NCI-H446 treated with DMSO at 0.1 percent for 48 hours (cell line): ENCODE results near the gene DPPA3.
"Not testable (repeated sequence)": the region's sequence is repeated elsewhere in the genome, so short reads cannot be mapped to it uniquely, and the experiment has no call there.

ENCODE experiments used
- DNase-seq: peaks from one replicate; lab custom pipeline; 2025; lab: John Stamatoyannopoulos, UW

Gene DPPA3

GRCh38 chr12:7711133-7711532, at the start of gene DPPA3:
TSS of gene DPPA3 (plus strand) at chr12:7711433. CDS start at chr12:7711571, 138 bp downstream.
- no peak for DNase-seq

- no peak for DNase-seq
Measured at GRCh38 chr12:7661741-7662140, 49.5 kb upstream of the DPPA3 start.

GRCh38 chr12:7666595-7666994, 44.6 kb upstream of the DPPA3 start:
- DNase-seq, result no peak

GRCh38 chr12:7667125-7667524, 44.1 kb upstream of the DPPA3 start:
- no peak for DNase-seq

- DNase-seq, result no peak
Measured at GRCh38 chr12:7668171-7668570, 43.1 kb upstream of the DPPA3 start.

GRCh38 chr12:7675455-7675854, 35.8 kb upstream of the DPPA3 start:
- DNase-seq, result not testable (repeated sequence)

- not testable (repeated sequence) for DNase-seq
Measured at GRCh38 chr12:7677432-7677888, 33.8 kb upstream of the DPPA3 start.

GRCh38 chr12:7678744-7679143, 32.5 kb upstream of the DPPA3 start:
- no peak for DNase-seq

GRCh38 chr12:7679251-7680045, 31.8 kb upstream of the DPPA3 start:
- no peak for DNase-seq

- no peak for DNase-seq
Measured at GRCh38 chr12:7681535-7681934, 29.7 kb upstream of the DPPA3 start.

- no peak for DNase-seq
Measured at GRCh38 chr12:7693793-7694192, 17.4 kb upstream of the DPPA3 start.

- DNase-seq, result no peak
Measured at GRCh38 chr12:7694556-7695236, 16.5 kb upstream of the DPPA3 start.

- no peak for DNase-seq
Measured at GRCh38 chr12:7695237-7695560, 16.0 kb upstream of the DPPA3 start.

GRCh38 chr12:7695566-7696197, 15.6 kb upstream of the DPPA3 start, which contains the start of gene GDF3:
TSS of gene GDF3 (minus strand) at chr12:7695775. CDS start at chr12:7695728, 47 bp downstream.
- DNase-seq, result no peak

GRCh38 chr12:7705846-7706245, 5.4 kb upstream of the DPPA3 start:
- DNase-seq, result no peak

GRCh38 chr12:7709969-7710675, 1.1 kb upstream of the DPPA3 start:
- no peak for DNase-seq

- DNase-seq, result no peak
Measured at GRCh38 chr12:7712841-7713442, 1.7 kb downstream of the DPPA3 start.

GRCh38 chr12:7716381-7716780, 5.1 kb downstream of the DPPA3 start:
- no peak for DNase-seq

GRCh38 chr12:7719946-7720730, 8.9 kb downstream of the DPPA3 start:
- no peak for DNase-seq

GRCh38 chr12:7723926-7724325, 12.7 kb downstream of the DPPA3 start:
- DNase-seq, result no peak

- DNase-seq, result no peak
Measured at GRCh38 chr12:7729746-7730145, 18.5 kb downstream of the DPPA3 start.
